Sigmoid colon (tissue), 7 donors: Measurements from ENCODE around the gene NAGPA. TPM values are rescaled to one million over a fixed set of nuclear protein-coding genes. Genes with fewer than 3 reads are reported as not detected.

ENCODE experiments used
- DNase-seq: peaks from one replicate; pipeline ENCODE4 v3.0.0-alpha.2; 2019
- H3K27ac ChIP-seq, 4 donors: fragments of 200-600 bp; sonication (generic); one replicate each; pipeline ENCODE4 v1.5.1; 2016 to 2019; ENCODE audit warnings: mild to moderate bottlenecking in 1 of 4
- H3K27me3 ChIP-seq, 3 donors: fragments of 200-600 bp; sonication (generic); one replicate each; pipeline ENCODE4 v1.5.1; 2019; ENCODE audit warnings: mild to moderate bottlenecking in 1 of 3
- H3K36me3 ChIP-seq, 4 donors: fragments of 200-600 bp; sonication (generic); one replicate each; pipeline ENCODE4 v1.5.1; 2016 to 2019
- H3K4me1 ChIP-seq, 4 donors: fragments of 200-600 bp; sonication (generic); one replicate each; pipeline ENCODE4 v1.5.1; 2017 to 2019
- H3K4me3 ChIP-seq, 4 donors: fragments of 200-600 bp; sonication (generic); one replicate each; pipeline ENCODE4 v1.5.1; 2017 to 2019; ENCODE audit warnings: mild to moderate bottlenecking in 2 of 4, moderate library complexity in 1 of 4
- H3K9me3 ChIP-seq, 4 donors: fragments of 200-600 bp in 3 of 4; sonication (generic) in 3 of 4; one replicate each; pipeline versions ENCODE4 v1.5.1 to v1.6.1; 2013 to 2019
- EP300 ChIP-seq, 4 donors: sonication (generic); formaldehyde crosslinking; IDR thresholded peaks; one replicate each; pipeline ENCODE4 v1.6.1; 2017; ENCODE audit warnings: antibody characterized with exemption in 4 of 4
- POLR2A ChIP-seq, 2 donors: fragments of 450-650 bp; IDR thresholded peaks; one replicate each; pipeline ENCODE4 v1.6.1; 2016; ENCODE audit warnings: antibody characterized with exemption in 2 of 2, mild to moderate bottlenecking in 2 of 2, moderate library complexity in 2 of 2
- POLR2AphosphoS5 ChIP-seq, 4 donors: sonication (generic); formaldehyde crosslinking; IDR thresholded peaks; one replicate each; pipeline ENCODE4 v1.6.1; 2017; ENCODE audit warnings: antibody characterized with exemption in 4 of 4
- WGBS, 2 donors: extraction: QIAGEN DNeasy Blood & Tissue Kit; methylation state at CpG; one replicate each; pipeline ENCODE4 v1.1.7; 2013; 5-methylcytosine and 5-hydroxymethylcytosine counted together
- intact Hi-C: fragments of 100-400 bp; cut with DNase I; formaldehyde crosslinking; loops from one replicate; pipeline ENCODE4 v1.15.1; 2023
- polyA plus RNA-seq, 3 donors: library from polyadenylated mRNA; stranded (reverse); fragments of 200-250 nt; gene quantifications; one replicate each; pipeline ENCODE4 v1.2.3, GENCODE V29; 2013
- total RNA-seq, 4 donors: library from RNA; depleted of rRNA; stranded (reverse); fragments of >200 nt; gene quantifications; one replicate each; pipeline ENCODE4 v1.1.0, GENCODE V29; 2016
- TF ChIP-seq, protein P1 (sequence below), 4 experiments: fragments of 450-650 bp in 3 of 4; fragments of 200-600 bp in 1 of 4; IDR thresholded peaks; one replicate each; pipeline ENCODE4 v1.5.1; 2016 to 2019; ENCODE audit warnings: antibody characterized with exemption in 4 of 4, mild to moderate bottlenecking in 3 of 4, moderate library complexity in 2 of 4
- donor health status: healthy with polysubstance abuse.
- donor health status: Bipolar disorder and iron deficiency.
- donor health status: healthy.

Gene NAGPA
- total and polyA plus RNA-seq, 7 donors, result 10.8 to 30.7 (median 16.4) TPM

DNA sequence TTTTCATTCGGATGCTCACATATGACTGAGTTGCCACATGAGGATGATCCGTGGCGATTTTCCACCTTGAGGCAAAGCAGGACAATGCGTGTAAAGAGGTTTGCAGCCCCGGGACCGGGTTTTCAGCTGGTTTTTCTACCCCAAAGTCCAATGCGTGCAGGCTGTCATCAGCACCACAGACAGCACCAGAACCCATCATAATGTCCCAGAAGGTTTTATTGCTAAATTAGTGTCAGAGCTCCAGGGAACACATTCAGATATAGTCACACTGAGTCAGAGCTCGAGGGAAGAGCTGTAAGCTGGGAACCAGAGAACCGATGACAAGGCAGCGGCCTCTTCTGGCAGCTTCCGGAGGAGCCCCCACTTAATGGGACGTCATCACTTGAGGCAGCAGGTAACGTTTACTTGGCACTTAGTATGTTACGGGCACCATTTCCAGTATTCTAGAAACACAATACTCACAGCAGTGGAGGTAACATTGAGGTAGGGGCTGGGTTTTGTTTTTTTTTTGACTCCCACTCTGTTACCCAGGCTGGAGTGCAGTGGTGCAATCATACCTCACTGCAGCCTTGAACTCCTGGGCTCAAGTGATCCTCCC, 8.9 kb upstream of the NAGPA start:
- 82 to 85% methylated on average over 14 of the region's 14 CpGs for WGBS, 2 donors
- Histone ChIP-seq H3K27ac (no peak overlapping the region), H3K36me3 (no peaks in the 10 kb centered on the region), H3K4me1 (no peaks in the 10 kb centered on the region), H3K4me3 (no peak overlapping the region), H3K27me3 (peaks cover 0 to 3% (median 0%) of the 10 kb centered on the region in 3 donors), H3K9me3 (no peaks in the 10 kb centered on the region)
- TF ChIP-seq POLR2A (IDR thresholded peaks at IDR 0.05), result no peak
- TF ChIP-seq EP300 (IDR thresholded peaks at IDR 0.05), result no peak
- TF ChIP-seq POLR2AphosphoS5 (IDR thresholded peaks at IDR 0.05), result no peak
- TF ChIP-seq, protein P1, sequence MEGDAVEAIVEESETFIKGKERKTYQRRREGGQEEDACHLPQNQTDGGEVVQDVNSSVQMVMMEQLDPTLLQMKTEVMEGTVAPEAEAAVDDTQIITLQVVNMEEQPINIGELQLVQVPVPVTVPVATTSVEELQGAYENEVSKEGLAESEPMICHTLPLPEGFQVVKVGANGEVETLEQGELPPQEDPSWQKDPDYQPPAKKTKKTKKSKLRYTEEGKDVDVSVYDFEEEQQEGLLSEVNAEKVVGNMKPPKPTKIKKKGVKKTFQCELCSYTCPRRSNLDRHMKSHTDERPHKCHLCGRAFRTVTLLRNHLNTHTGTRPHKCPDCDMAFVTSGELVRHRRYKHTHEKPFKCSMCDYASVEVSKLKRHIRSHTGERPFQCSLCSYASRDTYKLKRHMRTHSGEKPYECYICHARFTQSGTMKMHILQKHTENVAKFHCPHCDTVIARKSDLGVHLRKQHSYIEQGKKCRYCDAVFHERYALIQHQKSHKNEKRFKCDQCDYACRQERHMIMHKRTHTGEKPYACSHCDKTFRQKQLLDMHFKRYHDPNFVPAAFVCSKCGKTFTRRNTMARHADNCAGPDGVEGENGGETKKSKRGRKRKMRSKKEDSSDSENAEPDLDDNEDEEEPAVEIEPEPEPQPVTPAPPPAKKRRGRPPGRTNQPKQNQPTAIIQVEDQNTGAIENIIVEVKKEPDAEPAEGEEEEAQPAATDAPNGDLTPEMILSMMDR (IDR thresholded peaks at IDR 0.05), result no peak
- DNase-seq, result no peak
- intact Hi-C loops, result no loop called here

DNA sequence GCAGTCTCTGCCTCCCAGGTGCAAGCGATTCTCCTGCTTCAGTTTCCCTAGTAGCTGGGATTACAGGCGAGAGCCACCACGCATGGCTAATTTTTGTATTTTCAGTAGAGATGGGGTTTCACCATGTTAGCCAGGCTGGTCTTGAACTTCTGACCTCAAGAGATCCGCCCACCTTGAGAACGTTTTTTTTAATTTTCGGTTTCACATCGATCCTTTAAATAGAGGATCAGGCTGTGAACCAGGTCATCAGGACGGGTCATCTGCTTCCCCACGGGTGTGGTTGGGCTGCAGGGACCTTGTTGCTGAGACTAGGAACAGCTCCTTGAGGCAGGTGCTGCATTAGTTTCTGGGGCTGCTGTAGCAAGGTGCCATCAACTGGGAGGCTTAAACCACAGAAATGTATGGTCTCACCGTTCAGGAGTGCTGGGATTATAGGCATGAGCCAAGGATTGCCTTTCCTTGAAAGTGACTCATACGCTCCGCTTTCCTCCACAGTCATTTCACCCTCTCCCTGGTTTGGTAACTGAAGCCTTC, 7.9 kb upstream of the NAGPA start:
- Histone ChIP-seq H3K27me3 (peaks cover 0 to 3% (median 0%) of the 10 kb centered on the region in 3 donors), H3K36me3 (no peaks in the 10 kb centered on the region), H3K9me3 (no peaks in the 10 kb centered on the region), H3K27ac (no peak overlapping the region), H3K4me3 (no peak overlapping the region), H3K4me1 (no peaks in the 10 kb centered on the region)
- intact Hi-C loops, result no loop called here
- DNase-seq, result no peak
- WGBS, 2 donors, result 56 to 75% methylated on average over 12 of the region's 12 CpGs
- no peak for TF ChIP-seq POLR2AphosphoS5 (IDR thresholded peaks at IDR 0.05)
- TF ChIP-seq EP300 (IDR thresholded peaks at IDR 0.05), result no peak
- no peak for TF ChIP-seq POLR2A (IDR thresholded peaks at IDR 0.05)
- TF ChIP-seq, protein P1 (IDR thresholded peaks at IDR 0.05), result no peak

DNA sequence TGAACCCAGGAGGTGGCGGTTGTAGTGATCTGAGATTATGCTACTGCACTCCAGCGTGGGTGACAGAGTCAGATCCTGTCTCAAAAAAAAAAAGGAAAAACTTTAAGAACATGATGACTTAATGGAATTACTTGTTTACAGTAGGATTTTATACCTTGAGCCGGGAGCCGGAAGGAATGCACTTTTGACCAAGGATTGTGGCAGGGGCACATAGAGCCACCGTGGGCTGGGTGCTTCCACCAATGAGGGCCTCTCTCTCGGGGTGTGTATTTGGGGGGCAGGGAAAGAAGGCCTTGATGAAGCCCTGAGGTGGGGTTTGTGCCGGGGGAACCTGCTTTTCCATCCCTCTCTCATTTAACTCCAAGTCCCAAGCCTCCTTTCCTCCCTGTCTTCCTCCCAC, 6.7 kb upstream of the NAGPA start:
- DNase-seq, result no peak
- TF ChIP-seq POLR2A (IDR thresholded peaks at IDR 0.05) (no peak), POLR2AphosphoS5 (IDR thresholded peaks at IDR 0.05) (no peak), EP300 (IDR thresholded peaks at IDR 0.05) (no peak)
- TF ChIP-seq, protein P1 (IDR thresholded peaks at IDR 0.05), result no peak
- H3K36me3 ChIP-seq, result no peaks in the 10 kb centered on the region
- no peaks in the 10 kb centered on the region for H3K9me3 ChIP-seq
- no peak overlapping the region for H3K27ac ChIP-seq
- 22 to 53% methylated on average over 7 of the region's 7 CpGs for WGBS, 2 donors
- H3K27me3 ChIP-seq, result peaks cover 0 to 3% (median 0%) of the 10 kb centered on the region in 3 donors
- H3K4me3 ChIP-seq, result no peak overlapping the region
- intact Hi-C loops, result no loop called here
- no peaks in the 10 kb centered on the region for H3K4me1 ChIP-seq

DNA sequence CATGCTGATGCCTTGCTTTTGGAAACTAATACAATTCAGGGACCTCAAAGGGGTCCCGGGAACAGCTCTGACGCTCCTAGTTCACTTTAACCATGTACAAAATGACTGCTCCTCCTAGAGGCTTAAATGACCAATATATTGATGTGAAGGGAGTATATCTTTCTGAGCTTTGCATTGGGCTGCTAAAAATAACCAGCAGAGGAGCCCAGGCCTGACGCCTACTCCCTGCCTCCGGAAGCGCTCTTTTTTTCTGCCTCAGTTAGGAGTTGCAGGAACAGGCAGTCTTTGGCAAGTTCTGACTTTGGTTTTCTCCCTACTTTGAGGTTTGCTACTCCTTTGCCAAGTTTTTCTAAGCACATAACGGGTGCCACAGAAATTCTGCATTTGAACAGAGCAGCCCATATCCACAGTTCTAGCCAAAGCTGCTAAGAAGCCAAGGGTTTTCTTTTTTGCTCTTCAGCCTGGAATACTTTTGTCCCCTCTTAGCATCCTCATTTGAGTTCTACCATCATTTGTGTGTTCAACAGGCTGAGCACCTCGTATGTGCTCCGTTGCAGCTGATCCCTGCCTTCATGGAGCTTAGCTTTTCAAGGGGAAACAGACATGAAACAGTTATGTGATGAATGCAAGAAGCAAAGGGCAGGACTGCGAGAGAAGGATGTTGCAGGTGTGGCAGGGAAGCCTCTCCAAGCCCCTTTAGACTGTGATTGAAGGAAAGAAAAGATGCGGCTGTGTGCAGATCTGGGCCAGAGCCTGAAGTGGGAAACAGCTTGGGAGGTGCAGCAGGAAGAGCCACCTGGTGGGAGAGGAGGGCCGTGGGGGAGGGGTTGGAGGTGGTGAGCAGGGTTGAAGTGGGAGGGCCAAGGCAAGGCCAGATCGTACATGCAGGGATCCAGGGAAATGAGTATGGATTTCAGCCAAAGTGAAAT, 2.8 kb upstream of the NAGPA start:
- no peaks in the 10 kb centered on the region for H3K36me3 ChIP-seq
- no peak for TF ChIP-seq POLR2A (IDR thresholded peaks at IDR 0.05)
- TF ChIP-seq, protein P1 (IDR thresholded peaks at IDR 0.05), result no peak

More for the DNA sequence above, 2.8 kb upstream of the NAGPA start:
- Histone ChIP-seq H3K9me3 (no peaks in the 10 kb centered on the region), H3K27ac (no peak overlapping the region), H3K4me1 (peaks cover 0 to 21% (median 16%) of the 10 kb centered on the region in 4 donors), H3K4me3 (no peak overlapping the region), H3K27me3 (no peaks in the 10 kb centered on the region)
- WGBS, 2 donors, result 64 to 71% methylated on average over 12 of the region's 12 CpGs
- no peak for DNase-seq
- intact Hi-C loops, result no loop called here
